Mesenchymal stem cell (in vitro differentiated cells and primary cell): Measurements from ENCODE around the gene AAGAB. TPM values are rescaled to one million over a fixed set of nuclear protein-coding genes. Genes with fewer than 3 reads are reported as not detected.
A peak's percentile ranks its signal among the peaks of the same experiment; 100 is the strongest.

ENCODE experiments used
- DNase-seq: peaks from one replicate; pipeline ENCODE4 v3.0.0-alpha.2; 2013
- H2AFZ ChIP-seq: one replicate; pipeline ENCODE4 v1.6.1; 2013; ENCODE audit warnings: low read depth, mild to moderate bottlenecking, control low read depth, inconsistent platforms, low read length, moderate library complexity
- H2AK5ac ChIP-seq: 2 replicates; pipeline ENCODE4 v1.6.1; 2013; ENCODE audit warnings: low read length, moderate library complexity, mild to moderate bottlenecking, inconsistent platforms; ENCODE audit not compliant: severe bottlenecking
- H2BK120ac ChIP-seq: one replicate; pipeline ENCODE4 v1.6.1; 2013; ENCODE audit warnings: low read depth, mild to moderate bottlenecking, inconsistent platforms, low read length, moderate library complexity
- H2BK12ac ChIP-seq, 2 experiments: one replicate each; pipeline ENCODE4 v1.6.1; 2013; ENCODE audit warnings: inconsistent platforms in 2 of 2, low read length in 2 of 2, mild to moderate bottlenecking in 2 of 2, moderate library complexity in 2 of 2, control low read depth in 1 of 2
- H2BK15ac ChIP-seq: one replicate; pipeline ENCODE4 v1.6.1; 2013; ENCODE audit warnings: mild to moderate bottlenecking, low read depth, inconsistent platforms; ENCODE audit not compliant: poor library complexity, severe bottlenecking
- H2BK5ac ChIP-seq: 2 replicates; pipeline ENCODE4 v1.6.1; 2013; ENCODE audit warnings: low read depth, mild to moderate bottlenecking, low read length, control low read depth, inconsistent platforms; ENCODE audit not compliant: poor library complexity, severe bottlenecking
- H3K14ac ChIP-seq, 2 experiments: one replicate each; pipeline ENCODE4 v1.6.1; 2013; ENCODE audit warnings: inconsistent platforms in 2 of 2, low read length in 2 of 2, control low read depth in 1 of 2, mild to moderate bottlenecking in 1 of 2, moderate library complexity in 1 of 2
- H3K18ac ChIP-seq, 2 experiments: one replicate each; pipeline ENCODE4 v1.6.1; 2013; ENCODE audit warnings: inconsistent platforms in 2 of 2, low read length in 2 of 2, control low read depth in 1 of 2, low read depth in 1 of 2, mild to moderate bottlenecking in 1 of 2
- H3K23ac ChIP-seq, 2 experiments: one replicate each; pipeline ENCODE4 v1.6.1; 2013; ENCODE audit warnings: inconsistent platforms in 2 of 2, low read length in 2 of 2, mild to moderate bottlenecking in 2 of 2, moderate library complexity in 2 of 2, control low read depth in 1 of 2
- H3K27ac ChIP-seq: 2 replicates; pipeline ENCODE4 v1.5.1; 2013; ENCODE audit warnings: mild to moderate bottlenecking, moderate library complexity, low read length, control low read depth, inconsistent platforms; ENCODE audit not compliant: poor library complexity, severe bottlenecking
- H3K27me3 ChIP-seq, 2 experiments: 2 replicates each; pipeline versions ENCODE4 v1.6.1 to v1.7.0; 2013; ENCODE audit warnings: low read length in 2 of 2, mild to moderate bottlenecking in 2 of 2, moderate library complexity in 2 of 2, control low read depth in 1 of 2, inconsistent platforms in 1 of 2; ENCODE audit not compliant: control insufficient read depth in 1 of 2, insufficient read depth in 1 of 2
- H3K36me3 ChIP-seq, 2 experiments: 2 replicates each; pipeline versions ENCODE4 v1.6.1 to v1.7.0; 2013; ENCODE audit warnings: low read length in 2 of 2, control low read depth in 1 of 2, inconsistent platforms in 1 of 2, low read depth in 1 of 2, mild to moderate bottlenecking in 1 of 2; ENCODE audit not compliant: insufficient read depth in 2 of 2, control insufficient read depth in 1 of 2
- H3K4ac ChIP-seq, 2 experiments: one replicate each; pipeline ENCODE4 v1.6.1; 2013; ENCODE audit warnings: inconsistent platforms in 2 of 2, low read length in 2 of 2, mild to moderate bottlenecking in 2 of 2, moderate library complexity in 2 of 2, control low read depth in 1 of 2, low read depth in 1 of 2
- H3K4me1 ChIP-seq: 2 replicates; pipeline ENCODE4 v1.6.1; 2013; ENCODE audit warnings: low read depth, low read length, control low read depth; ENCODE audit not compliant: control insufficient read depth, insufficient read depth
- H3K4me2 ChIP-seq: 2 replicates; pipeline ENCODE4 v1.6.1; 2013; ENCODE audit warnings: low read length, mild to moderate bottlenecking, inconsistent platforms; ENCODE audit not compliant: poor library complexity, severe bottlenecking
- H3K4me3 ChIP-seq, 2 experiments: 2 replicates each; pipeline versions ENCODE4 v1.5.1 to v1.7.0; 2013; ENCODE audit warnings: low read length in 2 of 2, mild to moderate bottlenecking in 2 of 2, control low read depth in 1 of 2, low read depth in 1 of 2; ENCODE audit not compliant: insufficient read depth in 1 of 2
- H3K79me1 ChIP-seq: replicated peaks from 2 replicates; pipeline ENCODE4 v1.6.1; 2013; ENCODE audit warnings: mild to moderate bottlenecking, control low read depth, low read length, inconsistent platforms; ENCODE audit not compliant: poor library complexity, severe bottlenecking
- H3K9ac ChIP-seq: 2 replicates; pipeline ENCODE4 v1.7.0; 2013; ENCODE audit warnings: mild to moderate bottlenecking, low read length, moderate library complexity
- H3K9me3 ChIP-seq: 2 replicates; pipeline ENCODE4 v1.7.0; 2013; ENCODE audit warnings: mild to moderate bottlenecking, low read length; ENCODE audit not compliant: control insufficient read depth
- H4K8ac ChIP-seq: one replicate; pipeline ENCODE4 v1.6.1; 2013; ENCODE audit warnings: inconsistent platforms, mild to moderate bottlenecking, low read length, moderate library complexity
- H4K91ac ChIP-seq: one replicate; pipeline ENCODE4 v1.6.1; 2013; ENCODE audit warnings: mild to moderate bottlenecking, low read length, inconsistent platforms
- WGBS: methylation state at CpG from one replicate; pipeline ENCODE4 v1.1.7; 2013; ENCODE audit warnings: mixed read lengths; 5-methylcytosine and 5-hydroxymethylcytosine counted together
- polyA plus RNA-seq, 2 experiments: library from polyadenylated mRNA; stranded (reverse); fragments of 200-250 nt; gene quantifications; one replicate each; pipeline ENCODE4 v1.2.3, GENCODE V29; 2013

Gene AAGAB, protein sequence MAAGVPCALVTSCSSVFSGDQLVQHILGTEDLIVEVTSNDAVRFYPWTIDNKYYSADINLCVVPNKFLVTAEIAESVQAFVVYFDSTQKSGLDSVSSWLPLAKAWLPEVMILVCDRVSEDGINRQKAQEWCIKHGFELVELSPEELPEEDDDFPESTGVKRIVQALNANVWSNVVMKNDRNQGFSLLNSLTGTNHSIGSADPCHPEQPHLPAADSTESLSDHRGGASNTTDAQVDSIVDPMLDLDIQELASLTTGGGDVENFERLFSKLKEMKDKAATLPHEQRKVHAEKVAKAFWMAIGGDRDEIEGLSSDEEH
- 24.1 TPM for polyA plus RNA-seq (2013, experiment 1 of 2)
- polyA plus RNA-seq (2013, experiment 2 of 2), result 25.7 TPM

GRCh38 chr15:67254238-67255175 lies at the start of gene AAGAB, which contains the start of gene IQCH:
Gene AAGAB, minus strand, starts transcription at chr15:67254661. Its CDS starts 30 bp downstream, at chr15:67254631.
Gene IQCH, plus strand, starts transcription at chr15:67254786. Its CDS starts 111 bp downstream, at chr15:67254897.
- Histone ChIP-seq H3K14ac (peak within 1 kb of the TSS in 1 of 2 experiments; percentile 63), H3K4me2 (peak within 1 kb of the TSS; percentile 92), H2AFZ (peak within 1 kb of the TSS; percentile 83), H3K18ac (peak within 1 kb of the TSS; percentile 74 to 94), H3K4me1 (peaks cover 7% of the 10 kb centered on the region), H4K91ac (peak within 1 kb of the TSS; percentile 86), H3K9ac (peak within 1 kb of the TSS; percentile 100), H3K23ac (no peak within 1 kb of the TSS), H3K9me3 (no peaks in the 10 kb centered on the region), H2BK15ac (peak within 1 kb of the TSS; percentile 99), H2BK120ac (no peak within 1 kb of the TSS), H3K4ac (peak within 1 kb of the TSS in 1 of 2 experiments; percentile 75), H4K8ac (peak within 1 kb of the TSS; percentile 97), H3K36me3 (no peaks in the 10 kb centered on the region), H2AK5ac (no peak within 1 kb of the TSS), H3K79me1 (peaks cover 5% of the 10 kb centered on the region), H3K4me3 (peak within 1 kb of the TSS; percentile 78 to 98), H2BK5ac (peak within 1 kb of the TSS; percentile 54), H2BK12ac (peak within 1 kb of the TSS in 1 of 2 experiments; percentile 93), H3K27ac (peak within 1 kb of the TSS; percentile 77), H3K27me3 (no peaks in the 10 kb centered on the region)
- DNase-seq, result peak; percentile 98
- WGBS, result under 1% methylated on average over 76 of the region's 76 CpGs

- Histone ChIP-seq H2BK12ac (no peak overlapping the region), H3K4me2 (no peak overlapping the region), H3K9me3 (no peaks in the 10 kb centered on the region), H3K18ac (no peak overlapping the region), H3K27ac (no peak overlapping the region), H2BK5ac (no peak overlapping the region), H4K91ac (no peak overlapping the region), H3K4ac (no peak overlapping the region), H3K27me3 (no peaks in the 10 kb centered on the region), H4K8ac (no peak overlapping the region), H2AFZ (no peak overlapping the region), H3K14ac (no peak overlapping the region), H2BK120ac (no peak overlapping the region), H2AK5ac (no peak overlapping the region), H3K23ac (no peak overlapping the region), H3K4me1 (no peaks in the 10 kb centered on the region), H3K36me3 (no peaks in the 10 kb centered on the region), H3K4me3 (no peak overlapping the region), H2BK15ac (no peak overlapping the region), H3K9ac (no peak overlapping the region), H3K79me1 (no peaks in the 10 kb centered on the region)
- WGBS, result 61% methylated on average over 2 of the region's 4 CpGs
- DNase-seq, result peak; percentile 35
Observed at GRCh38 chr15:67303490-67304363, 49.3 kb upstream of the AAGAB start.

DNA sequence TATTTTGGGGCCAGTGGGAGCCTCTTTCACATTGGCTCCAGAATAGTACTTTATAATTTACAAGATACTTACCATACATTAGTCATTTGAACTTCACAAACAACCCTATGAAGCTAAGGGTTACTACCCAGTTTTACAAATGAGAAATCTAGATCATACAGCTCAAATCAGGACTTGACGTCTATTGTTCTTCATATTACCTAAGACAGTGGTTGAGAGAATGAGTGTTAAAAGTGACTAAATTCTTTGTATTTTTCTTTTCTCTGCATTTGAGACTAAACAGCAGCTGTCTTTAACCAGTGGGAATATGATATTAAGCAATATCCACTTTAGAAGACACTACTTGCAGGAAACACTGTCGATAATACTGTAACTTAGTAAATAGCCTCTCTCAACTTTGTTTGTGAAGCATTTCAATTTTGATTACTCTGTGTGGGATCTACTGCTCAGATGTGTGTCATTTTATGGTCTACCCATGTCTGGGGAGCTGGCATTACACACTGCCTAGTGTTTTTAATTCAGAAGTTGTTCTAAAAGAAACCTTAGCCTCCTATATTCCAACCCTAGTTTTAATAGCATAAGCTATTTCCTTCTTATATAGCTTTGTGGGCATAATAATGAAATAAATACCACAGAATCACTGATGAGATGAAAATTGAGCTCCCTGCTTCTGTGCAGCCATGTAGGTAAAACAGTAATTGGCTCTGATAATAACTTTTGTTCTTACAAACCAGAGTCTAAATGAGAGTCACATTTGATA lies 46.0 kb upstream of the AAGAB start:
- Histone ChIP-seq H3K27ac (no peak overlapping the region), H3K4me1 (no peaks in the 10 kb centered on the region), H3K14ac (no peak overlapping the region), H4K91ac (no peak overlapping the region), H2BK120ac (no peak overlapping the region), H3K4me3 (no peak overlapping the region), H3K9ac (no peak overlapping the region), H3K4me2 (no peak overlapping the region), H3K4ac (no peak overlapping the region), H2AK5ac (no peak overlapping the region), H3K27me3 (no peaks in the 10 kb centered on the region), H2BK5ac (no peak overlapping the region), H4K8ac (no peak overlapping the region), H3K23ac (no peak overlapping the region), H3K79me1 (no peaks in the 10 kb centered on the region), H2BK12ac (no peak overlapping the region), H2BK15ac (no peak overlapping the region), H3K36me3 (no peaks in the 10 kb centered on the region), H3K18ac (no peak overlapping the region), H3K9me3 (no peaks in the 10 kb centered on the region), H2AFZ (no peak overlapping the region)
- no CpG with 5 or more reads among the region's 2 CpGs for WGBS
- DNase-seq, result peak; percentile 22
